ENCODE results near the gene WSCD2.
A peak's percentile ranks its signal among the peaks of the same experiment; 100 is the strongest.
"Not testable (repeated sequence)": the region's sequence is repeated elsewhere in the genome, so short reads cannot be mapped to it uniquely, and the experiment has no call there.

The WSCD2 gene

DNA sequence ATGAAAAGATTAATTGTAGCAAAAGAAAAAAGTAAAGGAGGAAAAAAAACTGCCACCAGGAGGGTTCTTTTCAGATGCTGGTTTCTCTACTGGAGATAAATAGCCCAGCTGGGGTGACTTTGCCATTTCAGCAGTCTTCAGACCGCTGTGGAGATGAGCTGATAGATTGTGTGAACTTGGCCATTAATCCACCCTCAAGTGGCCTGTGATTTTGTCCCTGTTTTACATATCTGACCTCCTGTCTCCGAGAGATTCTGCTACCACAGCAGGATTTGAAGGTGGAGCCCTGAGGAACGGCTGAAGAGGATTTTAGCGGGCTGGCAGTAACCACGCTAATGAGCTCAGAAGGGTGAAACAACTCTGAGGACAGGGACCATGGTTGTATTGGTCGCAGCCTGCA lies 72.7 kb downstream of the WSCD2 start:
- no peak for DNase-seq

DNA sequence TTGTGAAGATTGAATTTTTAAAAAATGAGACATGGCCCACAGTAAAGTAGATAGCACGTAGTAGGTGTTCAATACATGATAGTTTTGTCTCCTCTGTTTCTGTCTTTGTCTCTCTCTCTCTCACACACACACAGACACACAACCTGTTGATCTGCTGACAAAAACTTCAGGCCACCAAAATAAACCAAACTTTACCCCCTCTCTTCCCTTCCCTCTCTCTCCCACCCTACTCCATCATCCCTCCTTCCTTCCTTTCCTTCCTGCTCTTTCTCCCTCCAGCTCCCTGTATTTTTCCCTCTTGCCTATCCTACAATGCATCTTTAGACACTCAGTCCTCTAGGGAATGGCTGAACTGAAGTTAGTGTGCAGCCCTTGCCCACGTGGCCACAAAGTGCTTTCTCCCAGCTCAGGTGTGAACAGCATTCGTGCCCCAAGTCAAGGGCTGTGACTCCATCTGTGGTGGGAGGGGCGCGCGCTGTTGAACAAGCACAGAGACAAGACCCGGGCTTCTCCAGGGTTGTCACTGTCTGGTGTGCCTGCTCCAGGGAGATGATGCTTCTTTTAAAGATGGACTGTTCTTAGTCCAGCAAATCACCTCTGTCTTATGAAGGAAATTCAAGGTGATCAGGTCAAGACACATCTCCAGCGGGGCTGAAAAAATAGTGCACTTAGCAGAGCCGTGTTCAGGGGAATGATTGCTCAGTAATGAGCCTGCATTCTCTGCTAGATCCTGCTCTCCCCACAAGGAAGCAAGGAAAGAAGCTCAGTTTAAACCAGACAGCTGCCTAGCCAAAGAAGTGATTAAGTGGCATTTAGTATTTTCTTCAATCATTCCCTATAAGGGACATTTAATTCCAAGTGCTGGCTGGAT lies 75.3 kb downstream of the WSCD2 start:
- no peak for DNase-seq

- no peak for DNase-seq
Measured at GRCh38 chr12:108205864-108206263, 76.8 kb downstream of the WSCD2 start.

- DNase-seq = no peak
Measured at GRCh38 chr12:108207791-108208730, 79.0 kb downstream of the WSCD2 start.

DNA sequence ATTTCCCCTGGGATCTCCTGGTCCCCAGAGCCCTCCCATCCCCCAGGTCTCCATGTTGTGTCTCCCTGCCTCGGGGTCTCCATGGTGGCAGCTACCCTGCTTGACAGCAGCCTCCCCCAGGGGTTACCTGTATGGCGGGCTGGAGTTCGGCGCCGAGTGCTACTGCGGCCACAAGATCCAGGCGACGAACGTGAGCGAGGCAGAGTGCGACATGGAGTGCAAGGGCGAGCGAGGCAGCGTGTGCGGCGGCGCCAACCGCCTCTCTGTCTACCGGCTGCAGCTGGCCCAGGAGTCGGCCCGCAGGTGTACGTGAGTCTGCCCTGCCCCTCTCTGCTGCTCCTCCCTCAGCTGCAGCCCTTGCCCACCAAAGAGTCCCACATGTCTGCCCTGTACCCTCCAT lies 80.9 kb downstream of the WSCD2 start:
- DNase-seq = no peak

DNA sequence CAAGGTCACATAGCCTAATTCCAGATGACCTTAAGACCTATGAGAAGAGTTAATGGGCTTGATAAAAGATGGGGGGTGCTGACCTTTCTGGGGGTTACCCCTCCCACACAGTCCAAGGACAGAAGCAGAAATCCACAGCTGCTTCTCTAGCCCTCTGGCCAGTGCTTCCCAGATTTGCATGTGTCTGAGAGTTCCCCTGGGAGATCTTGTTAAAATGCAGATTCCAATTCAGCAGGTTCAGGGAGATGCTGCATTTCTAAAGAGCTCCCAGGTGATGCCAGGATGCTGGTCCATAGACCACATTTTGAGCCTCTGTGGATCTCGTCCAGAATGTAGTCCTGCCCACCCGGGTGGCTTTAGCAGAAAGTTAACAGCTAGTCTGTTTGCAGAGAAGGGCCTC lies 82.1 kb downstream of the WSCD2 start:
- no peak for DNase-seq

- no peak for DNase-seq
Measured at GRCh38 chr12:108213871-108214445, 84.9 kb downstream of the WSCD2 start.

GRCh38 chr12:108214486-108214885 lies 85.4 kb downstream of the WSCD2 start:
- DNase-seq = peak; percentile 39

GRCh38 chr12:108215458-108215857 lies 86.4 kb downstream of the WSCD2 start:
- DNase-seq = no peak

GRCh38 chr12:108218921-108219320 lies 89.8 kb downstream of the WSCD2 start:
- DNase-seq = no peak

DNA sequence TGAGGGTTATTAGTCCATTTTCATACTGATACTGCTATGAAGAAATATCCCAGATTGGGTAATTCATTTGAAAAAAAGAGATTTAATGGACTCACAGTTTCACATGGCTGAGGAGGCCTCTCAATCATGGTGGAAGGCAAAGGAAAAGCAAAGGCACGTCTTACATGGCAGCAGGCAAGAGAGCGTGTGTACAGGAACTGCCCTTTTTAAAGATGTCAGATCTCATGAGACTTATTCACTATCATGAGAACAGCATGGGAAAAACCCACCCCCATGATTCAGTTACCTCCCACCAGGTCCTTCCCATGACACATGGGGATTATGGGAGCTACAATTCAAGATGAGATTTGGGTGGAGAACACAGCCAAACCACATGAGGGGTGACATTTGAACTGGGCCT lies 96.0 kb downstream of the WSCD2 start:
- not testable (repeated sequence) for DNase-seq

DNA sequence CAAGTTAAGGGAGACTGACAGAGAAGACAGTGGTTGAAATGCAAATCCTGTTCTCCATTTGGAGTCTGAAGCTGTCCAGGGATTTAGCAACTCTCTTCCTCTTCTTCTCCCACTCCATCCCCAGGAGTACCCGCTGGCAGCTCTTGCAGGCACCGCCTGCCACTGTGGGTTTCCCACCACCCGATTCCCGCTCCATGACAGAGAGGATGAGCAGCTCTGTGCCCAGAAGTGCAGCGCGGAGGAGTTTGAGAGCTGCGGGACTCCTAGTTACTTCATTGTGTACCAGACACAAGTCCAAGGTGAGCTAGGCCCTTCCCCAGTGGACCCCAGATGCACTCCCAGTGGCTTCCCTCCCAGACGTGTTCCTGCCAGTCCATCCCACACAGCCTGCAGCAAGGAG lies 97.8 kb downstream of the WSCD2 start:
- DNase-seq = no peak

GRCh38 chr12:108228746-108229145 lies 99.7 kb downstream of the WSCD2 start:
- no peak for DNase-seq

DNA sequence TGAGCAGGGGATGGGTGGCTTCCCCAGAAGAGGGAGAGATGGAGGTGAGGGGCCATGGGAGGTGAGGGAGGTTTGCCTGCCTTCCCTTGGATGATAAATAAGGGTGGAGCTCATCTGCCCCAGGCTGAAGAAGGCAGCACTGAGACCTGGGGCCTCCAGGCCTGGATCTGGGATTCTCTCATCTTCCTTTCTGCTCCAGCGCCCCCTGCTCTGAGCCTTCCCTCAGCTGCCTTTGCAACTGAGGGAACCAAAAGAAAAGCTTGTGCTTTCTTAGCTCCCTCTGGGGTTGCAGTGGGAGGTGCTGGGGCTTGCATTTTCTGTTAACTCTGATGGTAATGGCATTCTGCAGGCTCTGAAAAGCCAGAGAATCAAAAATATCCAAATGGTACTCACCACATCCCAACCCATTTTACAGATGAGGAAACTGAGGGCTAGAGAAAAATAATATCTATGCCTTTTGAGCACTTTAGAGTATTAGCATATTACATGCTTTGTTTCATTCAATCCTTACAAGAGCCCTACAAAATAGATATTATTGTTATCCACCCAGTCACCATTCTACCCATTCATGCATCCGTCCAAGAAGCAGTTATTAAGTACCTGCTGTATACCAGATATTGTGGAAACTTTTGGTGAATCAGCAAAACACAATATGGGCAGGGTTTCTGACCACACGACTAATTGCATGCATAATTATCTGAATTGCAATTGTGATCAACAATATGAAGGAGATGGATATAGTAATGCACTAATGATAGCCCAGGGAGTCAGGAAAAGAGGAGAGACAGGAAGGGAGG lies 102.2 kb downstream of the WSCD2 start:
- no peak for DNase-seq

- no peak for DNase-seq
Measured at GRCh38 chr12:108231909-108232434, 102.9 kb downstream of the WSCD2 start.

DNA sequence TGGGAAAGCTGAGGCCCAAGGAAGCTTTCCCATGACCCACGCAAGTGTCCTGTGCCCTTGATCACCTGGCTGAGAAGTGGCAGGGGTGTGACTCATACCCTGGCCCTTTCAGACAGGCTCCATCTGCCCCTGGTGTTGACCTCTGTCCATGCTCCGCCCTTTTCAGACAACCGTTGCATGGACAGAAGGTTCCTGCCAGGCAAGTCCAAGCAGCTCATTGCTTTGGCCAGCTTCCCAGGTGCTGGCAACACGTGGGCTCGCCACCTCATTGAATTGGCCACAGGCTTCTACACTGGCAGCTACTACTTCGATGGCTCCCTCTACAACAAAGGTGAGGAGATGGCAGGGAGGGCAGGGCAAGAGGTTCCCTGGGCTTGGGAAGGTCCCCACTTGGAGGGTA lies 103.5 kb downstream of the WSCD2 start:
- DNase-seq = no peak

- no peak for DNase-seq
Measured at GRCh38 chr12:108234158-108234557, 105.1 kb downstream of the WSCD2 start.

GRCh38 chr12:108235197-108235984 lies 106.3 kb downstream of the WSCD2 start:
- DNase-seq = no peak

DNA sequence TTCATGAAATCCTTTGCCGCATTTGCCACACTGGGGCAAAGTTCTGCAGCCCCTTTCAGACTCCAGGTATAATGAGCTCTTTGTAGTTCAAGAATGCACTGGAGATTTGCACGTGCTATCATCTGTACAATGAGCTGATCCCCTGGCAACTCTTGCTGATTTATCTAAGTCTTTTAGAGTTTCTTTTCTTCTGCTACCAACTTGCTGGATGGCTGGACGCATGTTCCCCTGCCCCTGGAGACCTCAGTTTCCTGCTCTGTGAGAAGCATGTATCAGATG lies 106.8 kb downstream of the WSCD2 start:
- DNase-seq = no peak

GRCh38 chr12:108236366-108236765 lies 107.3 kb downstream of the WSCD2 start:
- DNase-seq = no peak

DNA sequence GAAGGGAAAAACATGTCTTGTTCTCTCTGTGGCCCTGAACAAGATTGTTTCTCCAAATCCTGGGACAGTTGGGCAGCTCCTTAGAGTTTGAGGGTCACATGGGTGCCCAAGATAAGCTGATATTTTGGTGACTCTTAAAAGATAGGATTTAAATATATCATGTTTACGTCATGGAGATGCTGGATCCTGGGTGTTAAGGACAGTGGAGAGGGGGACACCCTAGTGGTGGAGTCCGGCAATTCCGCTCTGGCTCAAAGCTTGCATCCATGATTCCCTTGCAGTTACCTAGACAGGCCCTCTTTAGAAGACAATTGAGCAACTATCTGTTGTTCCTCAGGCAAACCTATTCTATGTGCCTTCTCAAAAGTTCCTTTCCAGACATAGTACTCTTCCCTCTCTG lies 108.2 kb downstream of the WSCD2 start:
- DNase-seq = peak; percentile 11

GRCh38 chr12:108238474-108238873 lies 109.4 kb downstream of the WSCD2 start:
- no peak for DNase-seq

Measured in OCI-M1 (cell line).